Measurements from ENCODE around the gene OSM. TPM values are rescaled to one million over a fixed set of nuclear protein-coding genes. Genes with fewer than 3 reads are reported as not detected.

OSM gene
- polyA plus RNA-seq, 1 of the 3 experiments (the other 2 are of a cell fraction) = not detected

DNA sequence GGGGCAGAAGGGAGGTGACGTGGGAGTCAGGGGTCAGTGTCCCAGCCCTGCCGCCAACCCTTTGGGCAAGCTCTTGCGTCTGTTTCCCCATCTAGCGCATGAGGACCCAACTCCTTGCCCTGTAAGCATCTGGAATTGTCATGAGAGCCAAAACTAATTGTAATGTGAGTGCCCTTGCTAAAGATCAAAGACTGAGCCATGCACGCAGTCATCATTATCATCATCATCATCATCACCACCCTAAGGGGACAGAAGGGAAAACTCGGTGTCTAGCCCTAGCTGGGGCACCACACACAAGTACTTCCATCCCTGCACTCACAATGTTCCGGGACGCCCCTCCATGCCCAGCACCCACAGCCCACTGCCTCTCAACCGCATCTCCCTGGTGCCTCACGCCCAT, 22.6 kb downstream of the OSM start:
- Histone ChIP-seq H3K4me2 (peak overlapping the region; percentile 96; the same call in 1 of the 2 replicates), H3K9me2 (no peaks in the 10 kb centered on the region), H4K20me1 (ENCODE audit: insufficient read depth) (no peaks in the 10 kb centered on the region), H3K36me3 (replicated peaks in 1 of 2; ENCODE audit: control insufficient read depth in 1 of 2, insufficient read depth in 2 of 2, low read length in 1 of 2) (peaks cover 0 to 4% of the 10 kb centered on the region in 2 experiments), H3K27me3 (ENCODE audit: insufficient read depth) (no peaks in the 10 kb centered on the region), H2AFZ (ENCODE audit: low read depth) (no peak overlapping the region), H3K9ac (no peak overlapping the region), H3K9me3 (no peaks in the 10 kb centered on the region), H3F3A (replicated peaks; ENCODE audit: insufficient read depth) (no peaks in the 10 kb centered on the region), H3K79me2 (ENCODE audit: insufficient read depth) (peaks cover 15% of the 10 kb centered on the region; the same call in 1 of the 2 replicates), H3K4me3 (ENCODE audit: low read depth in 2 of 2, low read length in 1 of 2) (no peak overlapping the region), H3K27ac (ENCODE audit: low read depth in 2 of 2, low read length in 1 of 2) (no peak overlapping the region), H3K4me1 (ENCODE audit: control insufficient read depth in 1 of 2, insufficient read depth in 2 of 2, low read depth in 1 of 2, low read length in 1 of 2) (peaks cover 7 to 15% of the 10 kb centered on the region in 2 experiments; a peak in 3 of 4 replicates)
- CTCF ChIA-PET = interaction anchor here (0.8 to 2.3 kb wide), 4 partner anchors 11 to 135 kb away, joined by 3 to 8 read pairs (median 5); no protein-coding TSS in a partner anchor
- no peak for DNase-seq
- POLR2A ChIA-PET = interaction anchor here (0.6 kb wide), 1 partner anchor 498 kb away, joined by 3 read pairs; no protein-coding TSS in a partner anchor
- 98% methylated on average over 9 of the region's 10 CpGs for WGBS (ENCODE audit: low lambda C conversion rate)
- TF ChIP-seq TEAD4 (IDR thresholded peaks at IDR 0.05; ENCODE audit: borderline replicate concordance, insufficient read depth) = no peak
- TF ChIP-seq, protein P1, sequence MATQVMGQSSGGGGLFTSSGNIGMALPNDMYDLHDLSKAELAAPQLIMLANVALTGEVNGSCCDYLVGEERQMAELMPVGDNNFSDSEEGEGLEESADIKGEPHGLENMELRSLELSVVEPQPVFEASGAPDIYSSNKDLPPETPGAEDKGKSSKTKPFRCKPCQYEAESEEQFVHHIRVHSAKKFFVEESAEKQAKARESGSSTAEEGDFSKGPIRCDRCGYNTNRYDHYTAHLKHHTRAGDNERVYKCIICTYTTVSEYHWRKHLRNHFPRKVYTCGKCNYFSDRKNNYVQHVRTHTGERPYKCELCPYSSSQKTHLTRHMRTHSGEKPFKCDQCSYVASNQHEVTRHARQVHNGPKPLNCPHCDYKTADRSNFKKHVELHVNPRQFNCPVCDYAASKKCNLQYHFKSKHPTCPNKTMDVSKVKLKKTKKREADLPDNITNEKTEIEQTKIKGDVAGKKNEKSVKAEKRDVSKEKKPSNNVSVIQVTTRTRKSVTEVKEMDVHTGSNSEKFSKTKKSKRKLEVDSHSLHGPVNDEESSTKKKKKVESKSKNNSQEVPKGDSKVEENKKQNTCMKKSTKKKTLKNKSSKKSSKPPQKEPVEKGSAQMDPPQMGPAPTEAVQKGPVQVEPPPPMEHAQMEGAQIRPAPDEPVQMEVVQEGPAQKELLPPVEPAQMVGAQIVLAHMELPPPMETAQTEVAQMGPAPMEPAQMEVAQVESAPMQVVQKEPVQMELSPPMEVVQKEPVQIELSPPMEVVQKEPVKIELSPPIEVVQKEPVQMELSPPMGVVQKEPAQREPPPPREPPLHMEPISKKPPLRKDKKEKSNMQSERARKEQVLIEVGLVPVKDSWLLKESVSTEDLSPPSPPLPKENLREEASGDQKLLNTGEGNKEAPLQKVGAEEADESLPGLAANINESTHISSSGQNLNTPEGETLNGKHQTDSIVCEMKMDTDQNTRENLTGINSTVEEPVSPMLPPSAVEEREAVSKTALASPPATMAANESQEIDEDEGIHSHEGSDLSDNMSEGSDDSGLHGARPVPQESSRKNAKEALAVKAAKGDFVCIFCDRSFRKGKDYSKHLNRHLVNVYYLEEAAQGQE (IDR thresholded peaks at IDR 0.05; ENCODE audit: low read depth, low read length) = no peak
- no peak for TF ChIP-seq GATA2 (CRISPR knock-in tag; IDR thresholded peaks at IDR 0.05)
- TF ChIP-seq MEF2A (IDR thresholded peaks at IDR 0.05; ENCODE audit: borderline replicate concordance, low read depth) = no peak

DNA sequence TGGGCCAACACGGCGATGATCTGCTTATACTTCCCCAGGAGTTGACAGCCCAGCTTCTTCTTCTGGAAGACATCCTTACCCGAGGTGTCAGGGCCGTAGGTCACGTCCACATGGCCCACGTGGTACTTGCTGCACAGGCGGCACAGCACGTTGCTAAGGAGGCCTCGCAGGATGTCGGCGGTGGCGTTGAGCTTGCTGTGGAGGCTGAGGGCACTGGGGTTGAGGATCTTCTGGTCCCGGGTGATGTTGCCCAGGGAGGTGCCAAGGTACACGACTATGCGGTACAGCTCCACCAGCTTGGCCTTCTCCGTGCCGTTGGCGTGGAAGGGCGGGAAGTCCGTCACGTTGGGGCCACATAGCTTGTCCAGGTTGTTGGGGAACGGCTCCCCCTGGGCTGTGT, 23.0 kb downstream of the OSM start:
- peaks cover 15% of the 10 kb centered on the region; the same call in 1 of the 2 replicates for H3K79me2 ChIP-seq (ENCODE audit: insufficient read depth)
- H4K20me1 ChIP-seq (ENCODE audit: insufficient read depth) = no peaks in the 10 kb centered on the region
- H3K9ac ChIP-seq = no peak overlapping the region
- ChIA-PET CTCF (interaction anchor here (0.8 to 2.3 kb wide), 4 partner anchors 11 to 135 kb away, joined by 3 to 7 read pairs (median 4); no protein-coding TSS in a partner anchor), POLR2A (interaction anchor here (0.6 kb wide), 1 partner anchor 498 kb away, joined by 3 read pairs; no protein-coding TSS in a partner anchor)
- 95% methylated on average over 15 of the region's 22 CpGs for WGBS (ENCODE audit: low lambda C conversion rate)
- no peak overlapping the region for H3K4me3 ChIP-seq (ENCODE audit: low read depth in 2 of 2, low read length in 1 of 2)
- H3K27me3 ChIP-seq (ENCODE audit: insufficient read depth) = no peaks in the 10 kb centered on the region
- peaks cover 7 to 15% of the 10 kb centered on the region in 2 experiments; a peak in 3 of 4 replicates for H3K4me1 ChIP-seq (ENCODE audit: control insufficient read depth in 1 of 2, insufficient read depth in 2 of 2, low read depth in 1 of 2, low read length in 1 of 2)
- DNase-seq = no peak
- TF ChIP-seq SIN3A (IDR thresholded peaks at IDR 0.05; ENCODE audit: borderline replicate concordance, low read depth, low read length) (no peak), NFIC (IDR thresholded peaks at IDR 0.05; ENCODE audit: borderline replicate concordance) (no peak), NRF1 (IDR thresholded peaks at IDR 0.05; ENCODE audit: low read depth, low read length) (no peak), SMC3 (IDR thresholded peaks at IDR 0.05; ENCODE audit: low read depth, low read length) (no peak), EP300 (IDR thresholded peaks at IDR 0.05; ENCODE audit: borderline replicate concordance in 1 of 2, low read depth in 1 of 2, low read length in 1 of 2) (no peak)
- TF ChIP-seq, protein P2, sequence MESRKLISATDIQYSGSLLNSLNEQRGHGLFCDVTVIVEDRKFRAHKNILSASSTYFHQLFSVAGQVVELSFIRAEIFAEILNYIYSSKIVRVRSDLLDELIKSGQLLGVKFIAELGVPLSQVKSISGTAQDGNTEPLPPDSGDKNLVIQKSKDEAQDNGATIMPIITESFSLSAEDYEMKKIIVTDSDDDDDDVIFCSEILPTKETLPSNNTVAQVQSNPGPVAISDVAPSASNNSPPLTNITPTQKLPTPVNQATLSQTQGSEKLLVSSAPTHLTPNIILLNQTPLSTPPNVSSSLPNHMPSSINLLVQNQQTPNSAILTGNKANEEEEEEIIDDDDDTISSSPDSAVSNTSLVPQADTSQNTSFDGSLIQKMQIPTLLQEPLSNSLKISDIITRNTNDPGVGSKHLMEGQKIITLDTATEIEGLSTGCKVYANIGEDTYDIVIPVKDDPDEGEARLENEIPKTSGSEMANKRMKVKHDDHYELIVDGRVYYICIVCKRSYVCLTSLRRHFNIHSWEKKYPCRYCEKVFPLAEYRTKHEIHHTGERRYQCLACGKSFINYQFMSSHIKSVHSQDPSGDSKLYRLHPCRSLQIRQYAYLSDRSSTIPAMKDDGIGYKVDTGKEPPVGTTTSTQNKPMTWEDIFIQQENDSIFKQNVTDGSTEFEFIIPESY (IDR thresholded peaks at IDR 0.05; ENCODE audit: borderline replicate concordance, low read depth) = no peak
- TF ChIP-seq, protein P3, sequence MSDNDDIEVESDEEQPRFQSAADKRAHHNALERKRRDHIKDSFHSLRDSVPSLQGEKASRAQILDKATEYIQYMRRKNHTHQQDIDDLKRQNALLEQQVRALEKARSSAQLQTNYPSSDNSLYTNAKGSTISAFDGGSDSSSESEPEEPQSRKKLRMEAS (IDR thresholded peaks at IDR 0.05; ENCODE audit: low read depth) = no peak
- no peaks in the 10 kb centered on the region for H3F3A ChIP-seq (replicated peaks; ENCODE audit: insufficient read depth)
- no peak overlapping the region for H2AFZ ChIP-seq (ENCODE audit: low read depth)
- H3K4me2 ChIP-seq = peak overlapping the region; percentile 96; the same call in 1 of the 2 replicates
- peaks cover 0 to 4% of the 10 kb centered on the region in 2 experiments for H3K36me3 ChIP-seq (replicated peaks in 1 of 2; ENCODE audit: control insufficient read depth in 1 of 2, insufficient read depth in 2 of 2, low read length in 1 of 2)
- H3K27ac ChIP-seq (ENCODE audit: low read depth in 2 of 2, low read length in 1 of 2) = no peak overlapping the region
- no peaks in the 10 kb centered on the region for H3K9me2 ChIP-seq
- no peaks in the 10 kb centered on the region for H3K9me3 ChIP-seq

Measured in SK-N-SH (cell line).